ENCODE data around the gene ATP2A1. TPM values are rescaled to one million over a fixed set of nuclear protein-coding genes. Genes with fewer than 3 reads are reported as not detected.

Gene ATP2A1
- total and polyA plus RNA-seq, 4 donors, result 0.34 to 0.92 (median 0.44) TPM

GRCh38 chr16:28898266-28898665 lies 20.0 kb downstream of the ATP2A1 start:
- no peak for TF ChIP-seq CTCF (IDR thresholded peaks at IDR 0.05; ENCODE audit: control extremely low read depth, extremely low read depth)
- 85 to 91% methylated on average over 15 of the region's 15 CpGs for WGBS, 2 donors

GRCh38 chr16:28898942-28899341 lies 20.7 kb downstream of the ATP2A1 start:
- H3K9ac ChIP-seq (ENCODE audit: insufficient read depth in 1 of 2, low read length in 2 of 2), result no peak overlapping the region
- 93 to 96% methylated on average over 4 of the region's 4 CpGs for WGBS, 2 donors
- H3K27me3 ChIP-seq (ENCODE audit: control insufficient read depth in 3 of 3, insufficient read depth in 3 of 3, low read length in 2 of 3), result no peaks in the 10 kb centered on the region
- no peak for DNase-seq
- no peak for TF ChIP-seq CTCF (IDR thresholded peaks at IDR 0.05; ENCODE audit: control extremely low read depth, extremely low read depth)
- no peak overlapping the region for H3K27ac ChIP-seq (ENCODE audit: low read depth in 1 of 2, low read length in 1 of 2)
- ATAC-seq (ENCODE audit: insufficient read depth, low FRiP score), result no peak
- H3K9me3 ChIP-seq (ENCODE audit: control insufficient read depth in 4 of 4, insufficient read depth in 3 of 4, low read length in 3 of 4), result no peaks in the 10 kb centered on the region
- H3K36me3 ChIP-seq (ENCODE audit: control insufficient read depth in 4 of 4, insufficient read depth in 4 of 4, low read length in 4 of 4), result peaks cover 0 to 3% (median 1%) of the 10 kb centered on the region in 4 donors
- no peaks in the 10 kb centered on the region for H3K4me1 ChIP-seq (ENCODE audit: control insufficient read depth in 5 of 5, insufficient read depth in 5 of 5, low read length in 5 of 5)
- H3K4me3 ChIP-seq, result no peak overlapping the region

More at GRCh38 chr16:28898266-28898665, 20.0 kb downstream of the ATP2A1 start:
- no peak for DNase-seq
- no peaks in the 10 kb centered on the region for H3K9me3 ChIP-seq (ENCODE audit: control insufficient read depth in 4 of 4, insufficient read depth in 3 of 4, low read length in 3 of 4)
- no peaks in the 10 kb centered on the region for H3K4me1 ChIP-seq (ENCODE audit: control insufficient read depth in 5 of 5, insufficient read depth in 5 of 5, low read length in 5 of 5)
- ATAC-seq (ENCODE audit: insufficient read depth, low FRiP score), result no peak
- H3K27me3 ChIP-seq (ENCODE audit: control insufficient read depth in 3 of 3, insufficient read depth in 3 of 3, low read length in 2 of 3), result no peaks in the 10 kb centered on the region
- no peak overlapping the region for H3K9ac ChIP-seq (ENCODE audit: insufficient read depth in 1 of 2, low read length in 2 of 2)
- no peak overlapping the region for H3K4me3 ChIP-seq
- H3K27ac ChIP-seq (ENCODE audit: low read depth in 1 of 2, low read length in 1 of 2), result no peak overlapping the region
- peaks cover 0 to 2% (median 0%) of the 10 kb centered on the region in 4 donors for H3K36me3 ChIP-seq (ENCODE audit: control insufficient read depth in 4 of 4, insufficient read depth in 4 of 4, low read length in 4 of 4)

- ATAC-seq (ENCODE audit: insufficient read depth, low FRiP score), result no peak
- Histone ChIP-seq H3K9ac (ENCODE audit: insufficient read depth in 1 of 2, low read length in 2 of 2) (no peak overlapping the region), H3K4me1 (ENCODE audit: control insufficient read depth in 5 of 5, insufficient read depth in 5 of 5, low read length in 5 of 5) (no peaks in the 10 kb centered on the region), H3K27ac (ENCODE audit: low read depth in 1 of 2, low read length in 1 of 2) (no peak overlapping the region), H3K27me3 (ENCODE audit: control insufficient read depth in 3 of 3, insufficient read depth in 3 of 3, low read length in 2 of 3) (no peaks in the 10 kb centered on the region), H3K9me3 (ENCODE audit: control insufficient read depth in 4 of 4, insufficient read depth in 3 of 4, low read length in 3 of 4) (no peaks in the 10 kb centered on the region), H3K36me3 (ENCODE audit: control insufficient read depth in 4 of 4, insufficient read depth in 4 of 4, low read length in 4 of 4) (peaks cover 0 to 14% (median 1%) of the 10 kb centered on the region in 4 donors), H3K4me3 (no peak overlapping the region)
- no peak for DNase-seq
- TF ChIP-seq CTCF (IDR thresholded peaks at IDR 0.05; ENCODE audit: control extremely low read depth, extremely low read depth), result no peak
- 91 to 92% methylated on average over 11 of the region's 11 CpGs for WGBS, 2 donors
Measured at GRCh38 chr16:28899882-28900590, 21.7 kb downstream of the ATP2A1 start.
